ENCODE results near the gene R3HDM4. TPM values are rescaled to one million over a fixed set of nuclear protein-coding genes. Genes with fewer than 3 reads are reported as not detected.

The R3HDM4 gene
- total and polyA plus RNA-seq, 9 of the 15 experiments (the other 6 are each of a cell fraction or from before 2014, with no cell fraction given) = 3.2 to 154 (median 59.0) TPM

GRCh38 chr19:907183-907853, 5.7 kb downstream of the R3HDM4 start:
- POLR2A ChIA-PET = interaction anchor here (0.5 to 2.9 kb wide), 16 partner anchors 9 to 919 kb away, joined by 3 to 21 read pairs (median 4); partner anchors contain the start of genes CIRBP, MED16 and RNU6-9
- Histone ChIP-seq H3K9me1 (ENCODE audit: control insufficient read depth, insufficient read depth, low read length) (no peaks in the 10 kb centered on the region), H3K4me2 (ENCODE audit: insufficient read depth, low read length) (peak overlapping the region; percentile 88), H2AFZ (ENCODE audit: low read depth, low read length) (no peak overlapping the region), H3K27me3 (ENCODE audit: control insufficient read depth in 2 of 2, insufficient read depth in 2 of 2, low read length in 2 of 2) (no peaks in the 10 kb centered on the region), H3K27ac (ENCODE audit: extremely low read depth, low read depth, low read length) (peak overlapping the region; percentile 95), H4K20me1 (replicated peaks; ENCODE audit: control insufficient read depth, insufficient read depth, low read length) (peaks cover 8% of the 10 kb centered on the region), H3K79me2 (ENCODE audit: control insufficient read depth, insufficient read depth, low read length) (peaks cover 96% of the 10 kb centered on the region), H3K36me3 (ENCODE audit: control insufficient read depth, insufficient read depth, low read length) (peaks cover 44% of the 10 kb centered on the region; the same call in 2 of the 3 replicates), H3K4me3 (peak overlapping the region; percentile 18), H3K9ac (ENCODE audit: insufficient read depth in 1 of 2, low read depth in 2 of 2, low read length in 2 of 2) (peak overlapping the region; percentile 65 to 89), H3K4me1 (replicated peaks in 1 of 2; ENCODE audit: control insufficient read depth in 2 of 2, insufficient read depth in 2 of 2, low read length in 2 of 2) (peaks cover 43 to 83% of the 10 kb centered on the region in 2 experiments), H3K9me3 (replicated peaks; ENCODE audit: control insufficient read depth, insufficient read depth, low read depth, low read length) (no peaks in the 10 kb centered on the region)
- WGBS (ENCODE audit: insufficient coverage, low coverage, missing lambda C conversion rate) = 5% methylated on average over 14 of the region's 14 CpGs
- CTCF ChIA-PET (ENCODE audit: low intra/inter-chr PET ratio) = no interaction called here
- DNase-seq (ENCODE audit: extremely low read depth in 1 of 4, low spot score in 3 of 4) (peak; percentile 79 to 99 (median 89)), ATAC-seq (peak; percentile 82), FAIRE-seq (peak; percentile 98)
- BruUV-seq (replicated peaks) = no TSS peak
- in situ Hi-C loops (cut with MboI) (no loop called here), intact Hi-C loops (cut with micrococcal nuclease) (loop anchor here (2.0 kb wide), 1 partner anchor 15 kb away; the partner anchor contains the start of genes MED16 and RNU6-9)
- peak; percentile 77 to 86 for TF ChIP-seq KDM1A (IDR thresholded peaks at IDR 0.05)
- TF ChIP-seq ZNF584 (CRISPR knock-in tag; IDR thresholded peaks at IDR 0.05; ENCODE audit: low read depth) = peak; percentile 61; the same call in 1 of the 2 replicates
- no peak for TF ChIP-seq ZNF551 (CRISPR knock-in tag; IDR thresholded peaks at IDR 0.05)
- TF ChIP-seq SPI1 (IDR thresholded peaks at IDR 0.05; ENCODE audit: borderline replicate concordance, low read depth, low read length) = peak; percentile 55; the same call in 1 of the 2 replicates
- no peak for TF ChIP-seq ARID2 (IDR thresholded peaks at IDR 0.05)
- TF ChIP-seq POLR3G (IDR thresholded peaks at IDR 0.05; ENCODE audit: extremely low read depth, insufficient read length, insufficient replicate concordance) = no peak
- peak; percentile 90 for TF ChIP-seq KLF16 (IDR thresholded peaks at IDR 0.05)
- peak; percentile 96 for TF ChIP-seq ZBTB7A (IDR thresholded peaks at IDR 0.05; ENCODE audit: borderline replicate concordance, control insufficient read depth, low read depth, low read length)
- 0 out of 2 replicates have a peak, but pooled peaks have one; percentile 48 for TF ChIP-seq ZNF583 (CRISPR knock-in tag; IDR thresholded peaks at IDR 0.05)
- TF ChIP-seq LEF1 (IDR thresholded peaks at IDR 0.05) = peak; percentile 96
- TF ChIP-seq MECOM (CRISPR knock-in tag; IDR thresholded peaks at IDR 0.05) = 0 out of 2 replicates have a peak, but pooled peaks have one; percentile 32
- 0 out of 2 replicates have a peak, but pooled peaks have one; percentile 14 for TF ChIP-seq MXI1 (IDR thresholded peaks at IDR 0.05; ENCODE audit: low read depth, low read length)
- peak; percentile 25 to 38; a peak in 3 of 4 replicates for TF ChIP-seq RAD21 (CRISPR knock-in tag; conservative IDR thresholded peaks at IDR 0.05 in 1 of 2, IDR thresholded peaks at IDR 0.05 in 1 of 2)
- TF ChIP-seq RNF2 (IDR thresholded peaks at IDR 0.05) = peak; percentile 95
- TF ChIP-seq ETS2 (tag; IDR thresholded peaks at IDR 0.05; ENCODE audit: borderline replicate concordance, poor library complexity, severe bottlenecking) = no peak
- no peak for TF ChIP-seq E4F1 (CRISPR knock-in tag; IDR thresholded peaks at IDR 0.05; ENCODE audit: borderline replicate concordance)
- no peak for TF ChIP-seq KAT2B (IDR thresholded peaks at IDR 0.05; ENCODE audit: low read depth, low read length)
- no peak for TF ChIP-seq ATF6 (CRISPR knock-in tag; IDR thresholded peaks at IDR 0.05)

Data from K562 (cell line).